Measurements from ENCODE around the gene BSPRY. TPM values are rescaled to one million over a fixed set of nuclear protein-coding genes. Genes with fewer than 3 reads are reported as not detected.

Gene BSPRY
- total and polyA plus RNA-seq, 2 of the 13 experiments (the other 11 are each of a cell fraction or from before 2014, with no cell fraction given), result 0.09 to 0.26 TPM

GRCh38 chr9:113309204-113309813 is 40.0 kb upstream of the BSPRY start:
- CTCF ChIA-PET (ENCODE audit: low intra/inter-chr PET ratio, low total read pairs), result interaction anchor here (1.5 kb wide), 1 partner anchor 97 kb away, joined by 8 read pairs; no protein-coding TSS in a partner anchor
- Histone ChIP-seq H3K36me3 (replicated peaks in 1 of 2; ENCODE audit: control insufficient read depth in 1 of 2, insufficient read depth in 2 of 2, low read length in 2 of 2) (no peaks in the 10 kb centered on the region), H3K79me2 (ENCODE audit: insufficient read depth, low read length) (no peaks in the 10 kb centered on the region), H3K4me3 (replicated peaks in 1 of 3; ENCODE audit: insufficient read depth in 1 of 3, low read depth in 2 of 3, low read length in 3 of 3) (no peak overlapping the region), H3K9me3 (ENCODE audit: low read length) (no peaks in the 10 kb centered on the region), H3K9ac (ENCODE audit: insufficient read depth, low read depth, low read length) (no peak overlapping the region), H3K4me1 (ENCODE audit: insufficient read depth, low read length) (peaks cover 10% of the 10 kb centered on the region), H3K27me3 (ENCODE audit: control insufficient read depth in 1 of 2, insufficient read depth in 2 of 2, low read length in 2 of 2) (0 out of 5 replicates have a peak, but pooled peaks cover 0 to 1% of the 10 kb centered on the region in 2 experiments), H2AFZ (ENCODE audit: low read length) (no peak overlapping the region), H4K20me1 (ENCODE audit: insufficient read depth, low read length) (no peaks in the 10 kb centered on the region), H3K4me2 (ENCODE audit: low read depth, low read length) (no peak overlapping the region), H3K27ac (ENCODE audit: extremely low read length, insufficient read depth, low read length) (no peak overlapping the region)
- POLR2A ChIA-PET, result interaction anchor here (1.1 to 1.3 kb wide), 2 partner anchors 31 to 101 kb away, joined by 3 to 4 read pairs; partner anchors contain the start of genes C9orf43, POLE3 and WDR31
- intact Hi-C loops (cut with micrococcal nuclease; ENCODE audit: unreplicated experiment), result loop anchor here (1.0 kb wide), 1 partner anchor 98 kb away; no protein-coding TSS in a partner anchor
- FAIRE-seq, result peak; percentile 61
- no TSS peak for BruUV-seq (replicated peaks)
- peak; percentile 59; the same call in 2 of the 3 replicates for ATAC-seq
- 0% methylated on average over 2 of the region's 2 CpGs for whole genome bisulfite sequencing (ENCODE audit: low lambda C conversion rate)
- peak; percentile 53 for DNase-seq (ENCODE audit: low spot score)
- in situ Hi-C loops (cut with HindIII; ENCODE audit: extremely low pct_ligation_motif_present, low pct_unique_long_range_greater_than_20kb), result no loop called here
- TF ChIP-seq TFE3 (CRISPR knock-in tag; IDR thresholded peaks at IDR 0.05) (no peak), ZBTB34 (CRISPR knock-in tag; IDR thresholded peaks at IDR 0.05) (no peak), POLR2AphosphoS5 (IDR thresholded peaks at IDR 0.05; ENCODE audit: low read depth, low read length) (no peak), SMC3 (IDR thresholded peaks at IDR 0.05; ENCODE audit: low read length) (peak; percentile 67), LBX2 (CRISPR knock-in tag; IDR thresholded peaks at IDR 0.05; ENCODE audit: borderline replicate concordance) (no peak), ARID3A (IDR thresholded peaks at IDR 0.05; ENCODE audit: low read depth, low read length) (0 out of 2 replicates have a peak, but pooled peaks have one; percentile 10), MAFF (IDR thresholded peaks at IDR 0.05; ENCODE audit: low read depth, low read length) (peak; percentile 39), PAX8 (CRISPR knock-in tag; IDR thresholded peaks at IDR 0.05; ENCODE audit: borderline replicate concordance) (no peak), ZBTB25 (CRISPR knock-in tag; IDR thresholded peaks at IDR 0.05) (no peak), DPF2 (CRISPR knock-in tag; IDR thresholded peaks at IDR 0.05; ENCODE audit: borderline replicate concordance, low read depth) (no peak), ZNF44 (CRISPR knock-in tag; IDR thresholded peaks at IDR 0.05) (no peak), TCF7 (IDR thresholded peaks at IDR 0.05; ENCODE audit: low read depth) (no peak), CTCF (CRISPR knock-in tag; IDR thresholded peaks at IDR 0.05) (peak; percentile 72), RFXANK (CRISPR knock-in tag; IDR thresholded peaks at IDR 0.05) (no peak), ZNF619 (CRISPR knock-in tag; IDR thresholded peaks at IDR 0.05) (no peak), PHB2 (IDR thresholded peaks at IDR 0.05; ENCODE audit: partially characterized antibody) (no peak), RAD21 (CRISPR knock-in tag; IDR thresholded peaks at IDR 0.05) (peak; percentile 59)
